GM04503 (cell line): ENCODE data around the gene IGF2.
"Not testable (repeated sequence)": the region's sequence is repeated elsewhere in the genome, so short reads cannot be mapped to it uniquely, and the experiment has no call there.

Experiments
- DNase-seq: peaks from one replicate; pipeline ENCODE4 v3.0.0-alpha.2; 2012; ENCODE audit warnings: low read depth

Gene IGF2

GRCh38 chr11:2139123-2139521, at the start of gene IGF2:
TSS of gene IGF2 (minus strand) at chr11:2139389. CDS start at chr11:2135523, 3,866 bp downstream.
- DNase-seq, result no peak

- DNase-seq, result no peak
These were observed 49.6 kb upstream of the IGF2 start for GRCh38 chr11:2188745-2189144.

GRCh38 chr11:2187280-2187707, 48.1 kb upstream of the IGF2 start:
- DNase-seq, result no peak

GRCh38 chr11:2186669-2187279, 47.6 kb upstream of the IGF2 start:
- DNase-seq, result no peak

- DNase-seq, result no peak
These were observed 46.3 kb upstream of the IGF2 start for GRCh38 chr11:2185324-2186085.

GRCh38 chr11:2182692-2183474, 43.7 kb upstream of the IGF2 start:
- no peak for DNase-seq

GRCh38 chr11:2182075-2182474, 42.9 kb upstream of the IGF2 start:
- no peak for DNase-seq

GRCh38 chr11:2180789-2181370, 41.7 kb upstream of the IGF2 start:
- no peak for DNase-seq

GRCh38 chr11:2180347-2180746, 41.2 kb upstream of the IGF2 start:
- no peak for DNase-seq

GRCh38 chr11:2179516-2179915, 40.3 kb upstream of the IGF2 start:
- no peak for DNase-seq

- DNase-seq, result no peak
These were observed 39.8 kb upstream of the IGF2 start for GRCh38 chr11:2178906-2179494.

- not testable (repeated sequence) for DNase-seq
These were observed 39.0 kb upstream of the IGF2 start for GRCh38 chr11:2178055-2178773.

GRCh38 chr11:2177076-2177475, 37.9 kb upstream of the IGF2 start:
- no peak for DNase-seq

- DNase-seq, result no peak
These were observed 37.3 kb upstream of the IGF2 start for GRCh38 chr11:2176389-2176900.

- DNase-seq, result peak; percentile 15
These were observed 36.5 kb upstream of the IGF2 start for GRCh38 chr11:2175659-2176058.

- no peak for DNase-seq
These were observed 35.2 kb upstream of the IGF2 start for GRCh38 chr11:2174361-2174760.

GRCh38 chr11:2173761-2174160, 34.6 kb upstream of the IGF2 start:
- DNase-seq, result no peak

- DNase-seq, result no peak
These were observed 34.0 kb upstream of the IGF2 start for GRCh38 chr11:2173150-2173693.

- no peak for DNase-seq
These were observed 33.5 kb upstream of the IGF2 start for GRCh38 chr11:2172676-2173075.

GRCh38 chr11:2171591-2172003, 32.4 kb upstream of the IGF2 start, which contains the start of gene TH:
TSS of gene TH (minus strand) at chr11:2171815. CDS start at chr11:2171786, 29 bp downstream.
- no peak for DNase-seq
